ELF-1 (cell line): ENCODE data around the gene CARS1.
"Not testable (repeated sequence)": the region's sequence is repeated elsewhere in the genome, so short reads cannot be mapped to it uniquely, and the experiment has no call there.

Source experiments
- DNase-seq: peaks from one replicate; pipeline ENCODE4 v3.0.0-alpha.2; 2016; ENCODE audit warnings: low read depth, low spot score

CARS1 gene

GRCh38 chr11:3063432-3063831, 6.2 kb upstream of the CARS1 start:
- not testable (repeated sequence) for DNase-seq

DNA sequence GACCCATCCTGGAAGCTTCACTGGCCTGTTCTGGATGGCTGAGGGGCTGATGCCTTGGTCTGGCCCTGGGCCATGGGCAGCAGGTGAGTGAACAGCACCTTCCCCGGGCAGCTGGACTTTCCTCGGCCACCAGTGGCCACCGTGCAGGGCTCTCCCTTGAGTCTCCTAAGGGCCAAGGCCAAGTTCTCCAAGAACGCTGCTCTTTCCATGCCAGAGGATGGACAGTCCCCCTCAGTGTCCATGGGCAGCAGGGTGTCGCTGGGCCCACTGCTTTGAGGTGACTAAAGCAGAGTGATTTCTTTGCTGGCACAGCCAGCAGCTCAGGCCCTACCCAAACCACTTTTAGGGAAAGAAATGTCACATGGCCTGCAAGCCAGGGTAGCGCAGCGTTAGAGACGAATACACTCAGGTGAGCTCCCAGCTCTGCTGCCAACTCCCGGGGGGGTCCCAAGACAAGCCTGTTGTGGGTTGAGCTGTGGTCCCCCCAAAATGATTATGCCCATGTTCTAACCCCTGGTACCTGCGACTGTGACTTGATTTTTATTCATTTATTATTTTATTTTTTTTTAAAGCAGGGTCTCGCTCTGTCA, 3.3 kb upstream of the CARS1 start:
- DNase-seq: no peak

GRCh38 chr11:3058753-3059664, 1.8 kb upstream of the CARS1 start:
- peak; percentile 63 for DNase-seq

GRCh38 chr11:3056296-3057068, 741 bp downstream of the CARS1 start:
- DNase-seq: peak; percentile 43

GRCh38 chr11:3055891-3056290, 1.3 kb downstream of the CARS1 start:
- DNase-seq: no peak

DNA sequence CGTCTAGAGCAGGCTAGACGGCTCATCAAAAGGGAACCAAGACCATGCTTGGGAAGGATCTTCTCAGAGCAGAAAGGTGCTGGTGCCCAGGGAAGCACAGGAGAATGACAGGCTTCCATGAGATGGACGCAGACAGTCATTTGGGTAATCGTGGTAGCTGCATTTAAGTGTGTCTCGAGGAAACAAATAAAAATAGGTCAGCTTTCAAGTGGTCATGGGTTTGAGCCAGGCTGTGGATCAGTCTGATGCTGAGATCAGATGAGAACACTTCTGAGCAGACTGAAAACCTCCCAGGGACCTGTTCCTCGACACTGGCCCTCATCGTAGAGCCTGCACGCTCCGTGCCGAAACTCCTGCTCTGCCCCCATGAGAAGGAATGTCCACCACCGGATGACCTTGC, 4.7 kb downstream of the CARS1 start:
- DNase-seq: no peak

GRCh38 chr11:3052109-3052479, 5.1 kb downstream of the CARS1 start:
- peak; percentile 28 for DNase-seq

- peak; percentile 42 for DNase-seq
Observed at GRCh38 chr11:3051196-3052108, 5.8 kb downstream of the CARS1 start.

- peak; percentile 47 for DNase-seq
Observed at GRCh38 chr11:3050386-3051195, 6.6 kb downstream of the CARS1 start.

DNA sequence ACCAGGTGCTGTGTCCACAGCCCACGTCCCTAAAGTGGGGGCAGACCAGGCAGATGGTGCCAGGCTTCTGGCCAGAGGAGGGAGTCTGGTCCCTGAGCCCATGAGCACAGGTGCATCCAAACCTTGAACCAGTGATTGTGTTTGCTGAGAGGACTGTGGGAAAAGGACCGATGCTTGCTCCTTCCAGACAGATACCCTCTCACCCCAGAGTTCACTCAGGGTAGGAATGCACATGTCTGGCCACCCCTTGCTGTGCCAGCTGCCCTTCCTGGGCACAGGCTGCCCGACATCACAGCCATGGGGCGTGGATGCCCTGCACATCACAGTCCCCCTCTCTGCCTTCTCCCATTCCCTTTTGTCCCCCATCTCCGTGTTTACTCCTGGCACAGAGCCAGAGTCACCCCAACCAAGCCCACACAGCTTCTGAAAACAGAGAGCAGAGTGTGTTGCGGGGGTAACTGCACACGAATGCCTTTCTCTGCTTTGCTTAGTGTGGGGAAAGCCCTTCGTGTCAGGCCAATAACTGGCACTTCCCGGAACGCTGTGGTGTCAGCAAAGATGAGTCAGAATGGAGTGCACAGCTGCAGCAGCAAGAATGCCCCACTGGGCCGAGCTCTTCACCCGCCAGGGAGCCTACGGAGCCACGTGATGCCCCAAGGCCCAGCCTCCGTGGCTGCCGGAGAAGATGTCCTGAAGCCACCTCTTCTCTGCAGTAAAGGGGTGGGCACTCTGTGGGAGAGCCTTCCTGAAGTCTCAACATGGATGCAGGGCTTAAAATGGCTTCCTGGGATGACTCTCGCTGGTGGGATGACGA, 7.6 kb downstream of the CARS1 start:
- peak; percentile 59 for DNase-seq

- no peak for DNase-seq
Observed at GRCh38 chr11:3047637-3048036, 9.6 kb downstream of the CARS1 start.

DNA sequence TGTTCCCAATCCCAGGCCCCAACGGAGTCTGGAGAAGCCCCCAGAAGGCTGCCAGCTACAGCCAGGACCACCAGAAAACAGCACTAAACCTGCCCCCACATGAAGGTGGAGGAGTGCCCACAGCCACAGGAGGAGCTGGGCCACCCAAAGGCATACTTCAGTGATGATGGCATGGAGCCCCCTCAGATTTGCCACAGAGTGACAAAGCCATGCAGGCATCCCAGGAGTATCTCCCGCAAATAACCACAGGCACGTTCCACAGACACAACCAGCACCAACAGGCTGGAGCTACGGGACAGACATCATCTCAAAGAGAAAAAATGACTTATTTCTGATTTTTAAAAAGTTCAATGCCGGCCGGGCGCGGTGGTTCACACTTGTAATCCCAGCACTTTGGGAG, 10.6 kb downstream of the CARS1 start:
- no peak for DNase-seq

- no peak for DNase-seq
Observed at GRCh38 chr11:3046190-3046589, 11.0 kb downstream of the CARS1 start.

DNA sequence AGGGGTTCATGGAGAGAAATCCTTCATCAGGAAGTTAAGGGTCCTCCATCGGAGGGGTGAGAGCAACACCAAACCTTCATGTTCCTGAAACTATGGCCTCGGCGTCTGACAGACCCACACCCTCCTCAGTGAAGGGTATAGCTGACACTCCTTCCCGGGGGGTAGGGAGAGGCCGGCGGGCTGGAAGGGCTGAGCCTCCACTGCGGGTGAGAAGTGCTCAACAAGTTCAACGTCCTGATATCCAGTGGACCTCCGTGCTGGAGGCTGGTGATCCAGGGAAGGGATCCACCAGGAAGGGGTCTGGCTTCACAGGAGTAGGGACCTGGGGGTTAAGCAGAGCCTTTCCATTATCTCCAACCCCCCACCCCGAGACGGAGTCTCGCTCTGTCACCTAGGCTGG, 12.3 kb downstream of the CARS1 start:
- no peak for DNase-seq

- DNase-seq: peak; percentile 47
Observed at GRCh38 chr11:3044004-3044403, 13.2 kb downstream of the CARS1 start.

DNA sequence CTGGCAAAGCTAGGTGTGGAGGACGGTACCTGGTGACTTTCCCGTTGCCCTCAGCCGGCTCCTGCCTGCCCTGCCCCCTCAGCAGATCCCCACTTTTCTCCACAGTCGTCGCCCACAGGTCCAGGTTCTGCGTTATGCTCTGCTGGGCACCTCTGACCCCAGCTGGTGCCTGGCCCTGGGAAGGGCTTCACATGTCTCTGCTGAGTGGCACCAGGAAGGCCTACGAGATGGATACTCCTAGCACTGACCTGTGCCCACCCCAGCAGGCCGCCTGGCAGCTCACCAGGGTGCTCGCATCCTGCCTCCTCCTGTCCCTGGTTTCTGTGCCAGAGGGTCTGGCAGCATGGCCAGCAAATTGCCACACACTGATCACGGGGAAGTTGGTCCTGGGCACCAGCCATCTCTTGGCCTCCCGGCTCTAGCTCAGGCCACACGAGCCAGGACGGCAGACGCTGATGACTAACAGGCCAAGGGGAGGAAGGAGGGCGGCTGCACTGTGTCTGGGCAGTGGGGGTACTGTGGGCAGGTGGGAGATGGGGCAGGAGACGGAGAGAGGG, 13.8 kb downstream of the CARS1 start:
- no peak for DNase-seq

GRCh38 chr11:3042496-3043314, 14.5 kb downstream of the CARS1 start:
- peak; percentile 19 for DNase-seq

DNA sequence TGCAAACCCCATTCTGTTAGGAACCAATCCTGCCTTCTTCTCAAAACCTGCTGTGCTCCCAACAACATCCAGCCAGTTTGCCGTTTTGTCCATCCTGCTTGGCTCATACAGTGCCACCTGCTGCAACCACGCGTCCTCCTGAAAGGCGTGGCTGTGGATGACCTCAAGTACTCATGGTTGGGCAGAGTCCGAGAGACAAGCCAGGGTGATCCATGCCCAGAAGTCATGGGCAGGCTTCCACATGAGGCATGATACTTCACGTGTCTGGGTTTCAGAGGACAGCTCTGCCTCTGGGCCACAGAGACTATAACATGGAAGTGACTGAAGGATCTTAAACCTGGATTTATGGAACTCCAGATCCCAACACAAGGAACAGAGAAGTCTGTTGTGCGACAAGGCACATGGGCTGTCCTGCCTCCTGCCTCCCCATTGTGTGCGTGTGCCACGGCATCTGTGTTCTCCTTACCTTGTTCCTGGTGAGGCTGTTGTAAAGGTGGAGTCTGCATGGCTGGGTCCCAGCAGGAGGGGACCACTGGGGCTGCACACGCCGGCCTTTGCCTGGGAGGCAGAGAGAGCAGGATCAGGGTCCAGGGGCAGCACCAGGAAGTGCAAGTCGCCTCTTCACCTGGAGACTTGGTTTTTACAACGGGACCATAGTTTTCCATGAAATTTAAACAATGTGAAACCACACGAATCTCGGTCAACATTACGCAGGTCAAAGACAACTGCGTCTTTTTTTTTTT, 15.4 kb downstream of the CARS1 start:
- peak; percentile 21 for DNase-seq
